ENCODE measurements around the gene MPC1. TPM values are rescaled to one million over a fixed set of nuclear protein-coding genes. Genes with fewer than 3 reads are reported as not detected.

The MPC1 gene
- total RNA-seq, 6 experiments from 2014 or later = 21.7 to 24.5 (median 22.9) TPM

DNA sequence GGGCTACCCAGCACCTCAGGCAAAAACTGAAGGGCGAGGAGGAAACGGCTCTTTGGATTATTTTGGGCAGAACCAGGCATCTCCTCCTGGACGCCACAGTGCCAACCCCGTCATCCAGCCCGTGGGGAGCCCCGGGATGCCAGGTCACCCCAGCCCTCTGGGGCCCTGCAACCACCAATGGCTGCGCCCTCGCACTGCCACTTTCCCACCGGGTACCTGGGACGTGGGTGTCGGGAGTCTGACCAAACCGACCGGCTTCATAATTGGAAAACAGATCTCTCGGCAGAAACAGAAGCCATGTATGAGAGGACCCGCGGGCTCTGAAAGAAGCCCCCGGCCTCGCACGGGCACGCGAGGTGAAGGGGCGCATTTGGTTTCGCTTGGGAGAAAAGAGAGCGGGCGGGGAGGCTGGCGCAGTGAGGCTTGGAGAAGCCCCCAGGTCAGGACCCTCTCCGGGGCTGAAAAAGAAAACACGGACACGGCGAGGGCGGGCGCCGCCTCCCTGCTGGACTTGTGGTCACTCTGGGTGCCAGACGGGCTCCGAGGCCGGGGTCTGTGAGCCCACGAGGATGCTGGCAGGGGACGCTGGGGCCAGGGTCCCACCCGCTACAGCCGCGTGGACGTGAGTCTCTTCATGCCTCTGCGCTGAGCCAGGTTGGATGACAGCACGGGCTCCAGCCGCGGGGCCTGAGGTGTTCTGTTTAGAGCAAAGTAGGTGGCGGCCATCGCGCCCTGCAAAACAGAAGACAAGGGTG is 29.6 kb upstream of the MPC1 start:
- Mint-ChIP-seq H3K36me3 (ENCODE audit: low read depth) (no peaks in the 10 kb centered on the region; the same call in 1 of the 2 replicates), H3K4me3 (no peak overlapping the region), H3K27ac (no peak overlapping the region), H3K9me3 (peaks cover 5% of the 10 kb centered on the region; the same call in 1 of the 2 replicates), H3K27me3 (ENCODE audit: insufficient read depth) (peaks cover 7% of the 10 kb centered on the region), H3K4me1 (ENCODE audit: low read depth) (no peaks in the 10 kb centered on the region)
- TF ChIP-seq, protein P1, sequence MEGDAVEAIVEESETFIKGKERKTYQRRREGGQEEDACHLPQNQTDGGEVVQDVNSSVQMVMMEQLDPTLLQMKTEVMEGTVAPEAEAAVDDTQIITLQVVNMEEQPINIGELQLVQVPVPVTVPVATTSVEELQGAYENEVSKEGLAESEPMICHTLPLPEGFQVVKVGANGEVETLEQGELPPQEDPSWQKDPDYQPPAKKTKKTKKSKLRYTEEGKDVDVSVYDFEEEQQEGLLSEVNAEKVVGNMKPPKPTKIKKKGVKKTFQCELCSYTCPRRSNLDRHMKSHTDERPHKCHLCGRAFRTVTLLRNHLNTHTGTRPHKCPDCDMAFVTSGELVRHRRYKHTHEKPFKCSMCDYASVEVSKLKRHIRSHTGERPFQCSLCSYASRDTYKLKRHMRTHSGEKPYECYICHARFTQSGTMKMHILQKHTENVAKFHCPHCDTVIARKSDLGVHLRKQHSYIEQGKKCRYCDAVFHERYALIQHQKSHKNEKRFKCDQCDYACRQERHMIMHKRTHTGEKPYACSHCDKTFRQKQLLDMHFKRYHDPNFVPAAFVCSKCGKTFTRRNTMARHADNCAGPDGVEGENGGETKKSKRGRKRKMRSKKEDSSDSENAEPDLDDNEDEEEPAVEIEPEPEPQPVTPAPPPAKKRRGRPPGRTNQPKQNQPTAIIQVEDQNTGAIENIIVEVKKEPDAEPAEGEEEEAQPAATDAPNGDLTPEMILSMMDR (IDR thresholded peaks at IDR 0.05) = no peak
- no peak for DNase-seq

DNA sequence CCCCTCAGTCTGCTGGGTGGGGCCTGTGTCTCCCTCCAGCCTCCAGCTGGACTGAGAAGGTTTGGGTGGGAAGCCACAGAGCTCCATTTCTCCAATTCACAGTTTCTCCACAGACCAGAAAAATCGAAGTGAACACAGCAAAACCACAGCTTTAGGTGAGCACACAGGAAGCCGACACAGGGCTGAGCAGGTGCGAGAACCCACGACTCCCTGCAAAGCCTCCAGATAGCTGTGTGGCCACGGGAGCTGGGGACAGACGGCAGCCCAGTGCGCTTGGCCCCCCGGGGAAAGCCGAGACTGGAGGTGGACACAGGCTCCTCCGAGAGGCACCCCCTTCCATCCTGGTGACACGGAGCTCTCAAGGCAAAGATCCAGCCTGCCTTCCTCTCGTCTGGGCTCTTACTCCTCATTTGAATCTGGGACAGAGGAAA is 29.0 kb upstream of the MPC1 start:
- peaks cover 3% of the 10 kb centered on the region; the same call in 1 of the 2 replicates for H3K9me3 Mint-ChIP-seq
- no peaks in the 10 kb centered on the region; the same call in 1 of the 2 replicates for H3K36me3 Mint-ChIP-seq (ENCODE audit: low read depth)
- TF ChIP-seq, protein P1 (IDR thresholded peaks at IDR 0.05) = no peak
- no peak overlapping the region for H3K27ac Mint-ChIP-seq
- DNase-seq = no peak
- no peak overlapping the region for H3K4me3 Mint-ChIP-seq
- peaks cover 8% of the 10 kb centered on the region for H3K27me3 Mint-ChIP-seq (ENCODE audit: insufficient read depth)
- no peaks in the 10 kb centered on the region for H3K4me1 Mint-ChIP-seq (ENCODE audit: low read depth)

DNA sequence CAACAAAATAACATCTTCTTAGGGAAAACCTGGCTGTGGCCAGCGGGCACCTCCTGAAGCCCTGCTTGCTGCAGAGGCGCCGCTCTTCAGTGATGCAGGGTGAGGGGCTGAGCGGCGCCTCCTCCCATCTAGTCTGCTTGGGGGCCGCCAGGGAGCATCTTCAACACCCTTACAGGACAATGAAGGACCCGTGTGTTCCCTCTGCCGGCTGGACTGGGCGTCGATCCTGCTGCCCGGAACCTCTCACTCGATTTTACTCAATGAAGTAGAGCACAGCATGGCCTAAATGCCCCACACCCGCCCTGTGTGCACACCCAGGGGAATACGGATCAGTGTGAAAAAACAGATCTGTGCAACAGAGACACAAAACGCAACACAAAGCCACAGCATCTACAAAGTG is 28.5 kb upstream of the MPC1 start:
- Mint-ChIP-seq H3K36me3 (ENCODE audit: low read depth) (no peaks in the 10 kb centered on the region; the same call in 1 of the 2 replicates), H3K27ac (no peak overlapping the region), H3K27me3 (ENCODE audit: insufficient read depth) (peaks cover 8% of the 10 kb centered on the region)

DNA sequence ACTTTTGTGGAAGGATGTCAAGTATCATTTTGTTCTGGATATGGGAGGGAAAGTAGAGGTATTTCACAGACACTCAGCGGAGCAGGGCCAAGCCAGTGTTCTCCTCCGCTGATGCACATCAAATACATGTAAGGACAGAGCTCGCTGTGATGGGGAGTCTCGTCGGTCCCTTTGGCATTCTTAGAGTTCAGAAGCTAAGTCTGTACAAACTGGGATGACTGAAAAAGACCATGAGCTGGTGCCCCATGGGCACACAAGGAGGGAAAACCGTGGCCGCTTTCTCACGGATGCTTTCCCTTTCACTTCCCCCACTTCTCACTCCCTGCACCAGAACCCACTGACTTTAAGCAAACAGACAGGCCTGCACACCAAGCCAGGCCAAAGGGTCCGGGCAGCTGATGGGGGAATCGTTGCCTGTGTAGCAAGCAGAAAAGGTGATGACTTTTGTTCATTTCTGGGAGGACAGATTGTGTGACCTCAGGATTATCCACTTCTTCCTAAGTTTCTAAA is 27.7 kb upstream of the MPC1 start:
- H3K4me1 Mint-ChIP-seq (ENCODE audit: low read depth) = no peaks in the 10 kb centered on the region
- TF ChIP-seq, protein P1 (IDR thresholded peaks at IDR 0.05) = no peak
- no peak for DNase-seq
- H3K9me3 Mint-ChIP-seq = no peaks in the 10 kb centered on the region
- no peak overlapping the region; the same call in 1 of the 2 replicates for H3K4me3 Mint-ChIP-seq
- no peaks in the 10 kb centered on the region for H3K36me3 Mint-ChIP-seq (ENCODE audit: low read depth)
- no peak overlapping the region for H3K27ac Mint-ChIP-seq
- H3K27me3 Mint-ChIP-seq (ENCODE audit: insufficient read depth) = peaks cover 13% of the 10 kb centered on the region

More for the DNA sequence above, 28.5 kb upstream of the MPC1 start:
- Mint-ChIP-seq H3K9me3 (no peaks in the 10 kb centered on the region; the same call in 1 of the 2 replicates), H3K4me1 (ENCODE audit: low read depth) (no peaks in the 10 kb centered on the region), H3K4me3 (no peak overlapping the region)
- no peak for DNase-seq
- TF ChIP-seq, protein P1 (IDR thresholded peaks at IDR 0.05) = no peak

DNA sequence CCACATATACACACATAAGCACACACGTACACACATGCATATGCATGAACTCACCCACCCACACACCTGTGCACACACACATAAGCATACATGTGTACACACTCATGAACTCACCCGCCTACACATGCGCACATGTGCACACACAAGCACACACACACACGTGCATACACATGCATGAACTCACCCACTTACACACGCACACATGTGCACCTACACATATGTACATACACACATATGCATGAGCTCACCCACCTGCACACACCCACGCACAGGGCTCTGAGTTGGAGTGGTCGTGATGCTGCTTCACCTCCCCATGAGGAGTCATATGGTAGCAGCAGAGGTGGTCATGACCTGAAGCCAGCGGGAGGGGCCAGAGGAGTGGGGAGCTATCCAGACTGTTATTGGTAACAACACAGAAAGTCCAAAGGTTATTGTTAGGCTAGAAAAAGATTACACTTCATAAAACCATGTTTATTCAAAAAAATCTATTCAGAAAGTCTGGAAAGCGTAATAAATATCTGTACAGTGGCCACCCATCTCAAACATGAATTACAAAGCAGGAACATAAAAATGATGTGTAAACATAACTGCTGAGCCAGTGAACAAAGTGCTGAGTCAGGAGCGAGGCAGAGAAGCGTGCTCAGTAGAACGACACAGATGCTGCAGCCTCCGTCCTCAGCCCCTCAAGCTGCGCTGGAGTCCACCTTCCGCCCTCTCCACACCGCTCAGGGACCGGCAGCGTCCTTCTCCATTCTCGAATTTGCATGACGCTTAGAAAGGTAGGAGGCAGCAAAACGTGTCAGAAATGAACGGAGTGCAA is 26.4 kb upstream of the MPC1 start:
- no peaks in the 10 kb centered on the region for H3K4me1 Mint-ChIP-seq (ENCODE audit: low read depth)
- no peak overlapping the region for H3K27ac Mint-ChIP-seq
- DNase-seq = no peak

More for the DNA sequence above, 26.4 kb upstream of the MPC1 start:
- Mint-ChIP-seq H3K9me3 (no peaks in the 10 kb centered on the region), H3K4me3 (no peak overlapping the region), H3K36me3 (ENCODE audit: low read depth) (no peaks in the 10 kb centered on the region), H3K27me3 (ENCODE audit: insufficient read depth) (peaks cover 21% of the 10 kb centered on the region)
- TF ChIP-seq, protein P1 (IDR thresholded peaks at IDR 0.05) = no peak
